ENCODE measurements around the gene RAB31.
A peak's percentile ranks its signal among the peaks of the same experiment; 100 is the strongest.

The RAB31 gene

DNA sequence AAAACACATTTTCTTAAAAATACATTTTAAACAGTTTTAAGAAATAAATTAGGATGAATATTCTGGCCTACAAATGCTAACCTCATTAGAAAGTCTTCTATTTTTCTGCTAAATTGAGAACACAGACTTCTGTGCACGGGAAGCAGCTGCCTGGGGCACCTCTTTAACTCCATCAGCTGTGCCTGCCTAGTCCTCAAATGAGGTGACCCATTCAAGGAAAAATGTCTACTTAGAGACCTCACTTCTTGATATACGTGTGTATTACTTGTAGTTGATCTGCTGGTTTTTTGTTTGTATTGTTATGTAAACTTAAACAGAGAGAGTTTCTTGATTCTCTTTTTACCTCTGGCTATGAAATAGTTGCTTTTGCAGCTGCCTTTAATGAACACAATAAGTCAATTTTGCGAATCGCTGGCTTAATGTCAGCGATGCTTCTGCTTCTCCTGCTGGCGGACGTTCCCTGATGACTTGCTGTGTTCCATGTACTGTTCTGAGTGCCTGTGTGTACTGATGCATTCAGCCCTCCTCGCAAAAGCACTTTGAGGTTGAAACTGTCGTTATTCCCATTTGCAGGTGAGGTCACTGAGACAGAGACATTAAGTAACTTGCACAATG, 88.9 kb downstream of the RAB31 start:
- Histone ChIP-seq H3K27ac (ENCODE audit: low read depth, low read length) (no peak overlapping the region), H3K9me3 (ENCODE audit: control insufficient read depth in 5 of 5, low read length in 5 of 5) (no peaks in the 10 kb centered on the region), H3K36me3 (ENCODE audit: control insufficient read depth in 5 of 5, insufficient read depth in 5 of 5, low read length in 5 of 5) (peaks cover 0 to 3% (median 0%) of the 10 kb centered on the region in 5 donors), H3K9ac (ENCODE audit: low read length in 5 of 5) (no peak overlapping the region), H3K27me3 (ENCODE audit: control insufficient read depth in 5 of 5, insufficient read depth in 4 of 5, low read length in 5 of 5) (no peaks in the 10 kb centered on the region), H3K4me3 (ENCODE audit: low read depth in 1 of 5, low read length in 5 of 5) (no peak overlapping the region), H3K4me1 (ENCODE audit: control insufficient read depth in 5 of 5, insufficient read depth in 5 of 5, low read length in 5 of 5) (peaks cover 0 to 11% (median 5%) of the 10 kb centered on the region in 5 donors)

DNA sequence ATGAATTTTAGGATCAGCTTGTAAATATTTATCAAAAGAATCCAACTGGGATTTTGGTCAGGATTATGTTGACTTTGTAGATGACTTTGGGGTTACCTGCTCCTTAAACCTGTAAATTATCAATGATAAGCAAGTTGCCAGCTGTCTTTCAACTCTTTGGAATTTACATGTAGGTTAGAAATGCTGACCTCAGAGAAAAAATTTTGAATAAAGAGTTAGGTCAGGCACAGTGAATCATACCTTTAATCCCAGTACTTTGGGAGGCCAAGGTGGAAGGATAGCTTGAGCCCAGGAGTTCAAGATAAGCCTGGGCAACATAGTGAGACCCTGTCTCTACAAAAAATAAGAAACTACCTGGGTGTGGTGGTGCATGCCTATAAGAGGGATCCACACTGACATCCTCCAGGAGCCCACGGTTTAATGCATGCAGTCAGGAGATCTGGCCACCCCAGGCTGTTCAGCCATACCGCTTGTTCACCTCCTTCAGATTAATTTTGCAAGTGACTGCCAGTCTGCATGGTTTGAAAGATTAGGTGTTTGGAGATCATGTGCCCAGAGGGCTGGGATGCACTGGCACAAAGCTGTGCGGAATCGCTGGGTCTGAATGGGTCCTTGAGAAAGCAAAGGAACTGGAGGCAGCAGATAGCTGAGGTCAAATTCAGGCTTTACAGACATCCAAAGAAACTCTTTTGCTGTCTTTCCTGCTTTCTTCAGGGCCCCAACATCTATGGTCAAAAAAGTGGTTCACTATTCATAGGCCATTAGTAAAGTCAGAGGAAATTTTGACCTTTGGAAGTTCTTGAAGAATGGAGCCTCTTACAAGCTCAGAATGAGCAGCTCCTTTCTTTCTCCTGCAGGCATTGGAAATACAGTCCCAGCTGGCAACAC, 94.3 kb downstream of the RAB31 start:
- peaks cover 0 to 31% (median 20%) of the 10 kb centered on the region in 5 donors for H3K4me1 ChIP-seq (ENCODE audit: control insufficient read depth in 5 of 5, insufficient read depth in 5 of 5, low read length in 5 of 5)
- no peaks in the 10 kb centered on the region for H3K9me3 ChIP-seq (ENCODE audit: control insufficient read depth in 5 of 5, low read length in 5 of 5)

DNA sequence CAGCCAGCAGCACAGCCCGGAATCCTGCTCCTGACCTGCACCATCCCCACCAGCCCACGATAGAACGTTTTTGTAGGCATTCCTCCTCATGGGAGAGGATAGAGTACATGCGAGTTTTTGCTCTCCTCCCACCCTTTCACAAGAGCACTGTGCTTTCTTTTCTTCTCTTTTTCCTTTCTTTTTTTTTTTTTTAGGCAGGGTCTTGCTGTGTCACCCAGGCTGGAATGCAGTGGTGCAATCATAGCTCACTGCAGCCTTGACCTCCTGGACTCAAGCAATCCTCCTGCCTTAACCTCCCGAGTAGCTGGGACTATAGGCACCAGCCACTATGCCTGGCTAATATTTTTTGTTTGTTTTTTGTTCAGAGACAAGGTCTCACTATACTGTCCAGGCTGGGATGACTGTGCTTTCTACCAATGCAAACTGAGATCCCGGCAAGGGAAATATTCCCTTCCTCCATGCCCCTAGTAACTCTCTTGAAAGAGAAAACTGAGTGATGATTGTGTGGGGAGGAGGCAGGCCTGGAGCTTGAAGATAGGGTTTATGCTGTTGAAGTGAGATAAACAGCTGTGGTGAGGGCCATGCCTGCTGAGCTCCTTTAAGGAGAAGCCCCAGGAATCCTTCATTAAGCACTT, 95.1 kb downstream of the RAB31 start:
- Histone ChIP-seq H3K27ac (ENCODE audit: low read depth, low read length) (no peak overlapping the region), H3K9me3 (ENCODE audit: control insufficient read depth in 5 of 5, low read length in 5 of 5) (no peaks in the 10 kb centered on the region), H3K27me3 (ENCODE audit: control insufficient read depth in 5 of 5, insufficient read depth in 4 of 5, low read length in 5 of 5) (no peaks in the 10 kb centered on the region), H3K9ac (ENCODE audit: low read length in 5 of 5) (no peak overlapping the region), H3K36me3 (ENCODE audit: control insufficient read depth in 5 of 5, insufficient read depth in 5 of 5, low read length in 5 of 5) (no peaks in the 10 kb centered on the region), H3K4me3 (ENCODE audit: low read depth in 1 of 5, low read length in 5 of 5) (no peak overlapping the region), H3K4me1 (ENCODE audit: control insufficient read depth in 5 of 5, insufficient read depth in 5 of 5, low read length in 5 of 5) (peaks cover 0 to 32% (median 24%) of the 10 kb centered on the region in 5 donors)

More for the DNA sequence above, 94.3 kb downstream of the RAB31 start:
- Histone ChIP-seq H3K9ac (ENCODE audit: low read length in 5 of 5) (no peak overlapping the region), H3K4me3 (ENCODE audit: low read depth in 1 of 5, low read length in 5 of 5) (no peak overlapping the region), H3K27ac (ENCODE audit: low read depth, low read length) (no peak overlapping the region), H3K36me3 (ENCODE audit: control insufficient read depth in 5 of 5, insufficient read depth in 5 of 5, low read length in 5 of 5) (no peaks in the 10 kb centered on the region), H3K27me3 (ENCODE audit: control insufficient read depth in 5 of 5, insufficient read depth in 4 of 5, low read length in 5 of 5) (no peaks in the 10 kb centered on the region)

DNA sequence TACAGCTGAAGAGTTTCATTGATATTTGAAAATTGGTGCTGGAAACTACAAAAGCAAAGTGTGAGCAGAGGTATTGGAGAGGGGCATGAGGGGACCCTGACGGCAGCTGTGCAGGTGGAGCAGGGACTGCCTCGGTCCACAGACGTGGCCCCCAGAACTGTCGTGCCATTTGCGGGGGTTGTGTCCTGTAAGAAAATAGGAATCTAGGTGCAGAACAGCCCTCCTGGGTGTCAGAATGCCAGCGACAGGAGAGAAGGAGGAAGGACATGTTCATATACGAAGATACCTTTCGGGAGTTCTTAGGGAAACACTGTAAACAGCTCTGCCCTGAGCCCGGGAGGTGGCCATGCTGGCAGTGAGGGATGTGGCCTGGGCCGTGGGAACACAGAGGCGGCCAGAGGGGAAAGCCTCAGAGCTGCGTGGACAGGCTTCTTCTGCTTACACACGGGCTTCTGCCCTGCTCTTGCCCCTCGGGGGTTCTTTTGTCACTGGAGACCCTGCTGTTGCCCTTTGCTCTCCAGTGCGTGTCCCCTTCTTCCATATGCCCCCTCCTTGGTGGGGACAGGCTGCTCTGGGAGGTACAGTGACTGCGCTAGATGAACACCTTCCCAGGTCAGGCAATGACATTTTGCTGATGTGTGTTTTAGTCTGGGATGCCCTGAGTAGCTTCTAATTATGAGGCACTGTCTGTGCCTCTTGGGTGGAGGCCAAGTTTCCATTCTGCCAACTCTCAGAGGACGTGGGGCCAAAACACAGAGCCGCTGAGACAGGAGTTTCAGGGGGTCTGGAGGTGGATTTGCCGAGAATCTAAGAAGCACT, 95.8 kb downstream of the RAB31 start:
- Histone ChIP-seq H3K4me3 (ENCODE audit: low read depth in 1 of 5, low read length in 5 of 5) (peak overlapping the region in 1 of 5 donors; percentile 19), H3K36me3 (ENCODE audit: control insufficient read depth in 5 of 5, insufficient read depth in 5 of 5, low read length in 5 of 5) (no peaks in the 10 kb centered on the region), H3K27ac (ENCODE audit: low read depth, low read length) (no peak overlapping the region), H3K9me3 (ENCODE audit: control insufficient read depth in 5 of 5, low read length in 5 of 5) (no peaks in the 10 kb centered on the region), H3K27me3 (ENCODE audit: control insufficient read depth in 5 of 5, insufficient read depth in 4 of 5, low read length in 5 of 5) (no peaks in the 10 kb centered on the region), H3K9ac (ENCODE audit: low read length in 5 of 5) (peak overlapping the region in 2 of 5 donors; percentile 17 to 57), H3K4me1 (ENCODE audit: control insufficient read depth in 5 of 5, insufficient read depth in 5 of 5, low read length in 5 of 5) (peaks cover 3 to 35% (median 28%) of the 10 kb centered on the region in 5 donors)

DNA sequence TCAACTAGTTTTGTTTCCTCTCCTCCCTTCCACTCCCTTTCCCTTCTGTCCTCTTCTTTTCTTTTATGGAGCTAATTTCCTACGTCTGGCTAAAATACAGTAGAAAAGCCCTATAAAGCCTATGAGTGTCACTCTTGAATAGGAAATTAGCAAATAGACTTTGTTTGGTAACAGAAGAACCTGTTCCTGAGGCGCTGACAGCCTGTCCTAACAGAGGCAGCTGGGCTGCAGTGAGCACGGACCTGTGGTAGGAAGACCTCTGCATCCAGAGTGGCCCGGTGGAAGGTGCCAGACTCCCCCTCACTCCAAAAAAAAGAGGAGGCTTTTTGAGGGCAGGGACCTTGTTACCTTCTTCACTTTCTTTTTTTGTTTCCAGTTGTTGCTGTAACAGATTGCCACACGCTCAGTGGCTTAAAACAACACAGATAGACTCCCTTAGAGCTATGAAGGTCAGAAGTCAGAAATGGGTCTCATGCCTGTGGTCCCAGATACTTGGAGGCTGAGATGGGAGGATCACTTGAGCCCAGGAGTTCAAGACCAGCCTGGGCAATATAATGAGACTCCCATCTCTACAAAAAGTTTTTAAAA, 96.5 kb downstream of the RAB31 start:
- no peaks in the 10 kb centered on the region for H3K9me3 ChIP-seq (ENCODE audit: control insufficient read depth in 5 of 5, low read length in 5 of 5)
- no peaks in the 10 kb centered on the region for H3K36me3 ChIP-seq (ENCODE audit: control insufficient read depth in 5 of 5, insufficient read depth in 5 of 5, low read length in 5 of 5)
- H3K9ac ChIP-seq (ENCODE audit: low read length in 5 of 5) = peak overlapping the region in 1 of 5 donors; percentile 57
- no peak overlapping the region for H3K27ac ChIP-seq (ENCODE audit: low read depth, low read length)
- H3K27me3 ChIP-seq (ENCODE audit: control insufficient read depth in 5 of 5, insufficient read depth in 4 of 5, low read length in 5 of 5) = no peaks in the 10 kb centered on the region
- H3K4me3 ChIP-seq (ENCODE audit: low read depth in 1 of 5, low read length in 5 of 5) = peak overlapping the region in 1 of 5 donors; percentile 19
- peaks cover 4 to 42% (median 33%) of the 10 kb centered on the region in 5 donors for H3K4me1 ChIP-seq (ENCODE audit: control insufficient read depth in 5 of 5, insufficient read depth in 5 of 5, low read length in 5 of 5)

DNA sequence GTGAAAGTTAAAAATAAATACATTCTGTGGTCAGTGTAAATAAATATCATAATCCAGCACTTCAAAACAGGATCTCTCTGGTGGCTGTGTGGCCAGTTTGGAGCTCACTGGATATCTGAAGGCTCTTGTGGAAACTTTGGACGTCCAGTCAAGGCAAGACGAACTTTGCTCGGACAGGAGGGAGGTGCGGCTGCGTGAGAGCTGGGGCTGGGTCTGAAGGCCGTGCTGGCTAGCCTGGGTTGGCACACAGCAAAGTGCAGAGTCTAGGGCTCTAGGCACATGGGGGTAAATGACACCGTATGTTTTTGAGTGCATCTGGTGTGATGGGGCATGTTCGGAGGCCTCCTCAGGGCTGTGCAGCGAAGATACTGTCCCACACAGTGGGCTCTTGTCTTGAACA, 98.8 kb downstream of the RAB31 start:
- no peaks in the 10 kb centered on the region for H3K27me3 ChIP-seq (ENCODE audit: control insufficient read depth in 5 of 5, insufficient read depth in 4 of 5, low read length in 5 of 5)
- no peaks in the 10 kb centered on the region for H3K36me3 ChIP-seq (ENCODE audit: control insufficient read depth in 5 of 5, insufficient read depth in 5 of 5, low read length in 5 of 5)
- no peak overlapping the region for H3K9ac ChIP-seq (ENCODE audit: low read length in 5 of 5)
- no peak overlapping the region for H3K27ac ChIP-seq (ENCODE audit: low read depth, low read length)
- H3K4me1 ChIP-seq (ENCODE audit: control insufficient read depth in 5 of 5, insufficient read depth in 5 of 5, low read length in 5 of 5) = peaks cover 4 to 57% (median 46%) of the 10 kb centered on the region in 5 donors
- no peaks in the 10 kb centered on the region for H3K9me3 ChIP-seq (ENCODE audit: control insufficient read depth in 5 of 5, low read length in 5 of 5)
- no peak overlapping the region for H3K4me3 ChIP-seq (ENCODE audit: low read depth in 1 of 5, low read length in 5 of 5)

DNA sequence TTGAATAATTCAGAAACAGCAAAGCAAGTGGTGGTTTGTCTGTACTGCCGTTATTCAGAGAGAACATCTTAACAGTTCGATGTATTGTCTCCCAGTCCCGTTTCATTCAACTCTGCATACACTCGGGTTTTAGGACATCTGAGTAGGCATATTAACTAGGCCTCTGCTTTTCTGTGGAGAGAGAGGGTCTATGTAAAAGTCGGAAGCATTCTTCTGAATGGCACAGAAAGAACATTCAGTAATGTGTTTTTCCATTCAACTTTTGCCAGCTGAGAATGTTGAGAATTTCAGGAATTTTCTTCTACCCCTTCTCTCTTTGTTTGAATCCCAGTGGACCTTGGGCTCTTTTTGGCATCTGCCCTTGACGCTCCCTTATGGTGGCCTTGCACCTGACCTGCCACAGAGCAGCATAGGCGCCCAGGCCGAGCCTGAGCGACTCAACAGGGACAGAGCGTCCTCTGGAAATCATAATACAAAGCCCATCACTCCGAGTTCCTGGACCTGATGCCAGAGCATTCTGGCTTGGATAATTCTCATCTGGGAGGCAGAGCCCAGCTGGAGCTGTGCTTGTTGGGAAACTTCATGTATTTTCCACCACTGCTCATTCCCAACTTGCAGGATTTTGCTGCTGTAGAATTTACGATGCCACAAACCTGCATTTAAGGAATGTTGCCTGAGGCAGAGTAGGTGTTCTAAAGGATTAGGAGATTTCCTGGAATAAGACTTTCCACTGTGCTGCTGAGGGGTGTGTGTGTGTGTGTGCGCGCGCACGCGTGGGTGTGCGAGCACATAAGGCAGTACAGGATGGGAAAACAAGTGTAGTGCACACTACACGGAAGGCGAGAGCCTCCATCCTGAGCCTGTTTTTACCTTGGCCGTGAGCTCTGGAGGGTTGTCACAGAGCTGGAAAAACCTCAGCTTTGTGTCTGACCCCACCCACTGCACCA, 100.5 kb downstream of the RAB31 start:
- Histone ChIP-seq H3K36me3 (ENCODE audit: control insufficient read depth in 5 of 5, insufficient read depth in 5 of 5, low read length in 5 of 5) (no peaks in the 10 kb centered on the region), H3K27me3 (ENCODE audit: control insufficient read depth in 5 of 5, insufficient read depth in 4 of 5, low read length in 5 of 5) (no peaks in the 10 kb centered on the region), H3K4me1 (ENCODE audit: control insufficient read depth in 5 of 5, insufficient read depth in 5 of 5, low read length in 5 of 5) (peaks cover 4 to 47% (median 39%) of the 10 kb centered on the region in 5 donors), H3K9ac (ENCODE audit: low read length in 5 of 5) (no peak overlapping the region), H3K9me3 (ENCODE audit: control insufficient read depth in 5 of 5, low read length in 5 of 5) (no peaks in the 10 kb centered on the region), H3K27ac (ENCODE audit: low read depth, low read length) (peak overlapping the region; percentile 26), H3K4me3 (ENCODE audit: low read depth in 1 of 5, low read length in 5 of 5) (peak overlapping the region in 2 of 5 donors; percentile 55 to 60)

DNA sequence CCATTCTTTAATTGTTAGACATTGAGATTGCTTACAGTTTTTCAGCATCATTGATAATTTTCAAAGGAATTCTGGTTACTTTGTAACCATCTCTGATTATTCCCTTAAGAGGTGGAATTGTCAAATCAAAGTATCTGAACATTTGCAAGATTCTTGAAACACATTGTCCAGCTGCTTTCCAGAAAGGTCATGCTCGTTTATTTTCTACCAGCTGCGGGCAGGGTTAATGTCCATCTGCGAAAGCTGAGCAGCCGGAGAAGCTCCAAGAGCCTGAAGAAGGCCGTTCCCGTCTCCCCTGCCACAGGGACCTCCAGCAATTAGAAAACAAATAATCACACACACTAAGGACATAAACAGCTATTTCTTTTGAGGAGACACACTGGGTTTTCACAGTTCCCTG, 101.6 kb downstream of the RAB31 start:
- Histone ChIP-seq H3K27me3 (ENCODE audit: control insufficient read depth in 5 of 5, insufficient read depth in 4 of 5, low read length in 5 of 5) (no peaks in the 10 kb centered on the region), H3K4me1 (ENCODE audit: control insufficient read depth in 5 of 5, insufficient read depth in 5 of 5, low read length in 5 of 5) (peaks cover 4 to 35% (median 28%) of the 10 kb centered on the region in 5 donors), H3K4me3 (ENCODE audit: low read depth in 1 of 5, low read length in 5 of 5) (no peak overlapping the region), H3K9ac (ENCODE audit: low read length in 5 of 5) (no peak overlapping the region), H3K36me3 (ENCODE audit: control insufficient read depth in 5 of 5, insufficient read depth in 5 of 5, low read length in 5 of 5) (no peaks in the 10 kb centered on the region), H3K27ac (ENCODE audit: low read depth, low read length) (peak overlapping the region; percentile 26), H3K9me3 (ENCODE audit: control insufficient read depth in 5 of 5, low read length in 5 of 5) (no peaks in the 10 kb centered on the region)

Data from subcutaneous abdominal adipose tissue (tissue), 5 donors.